Right kidney (tissue), 9 donors: Measurements from ENCODE around the gene ATXN7.

Source experiments
- DNase-seq: peaks from one replicate; pipeline ENCODE4 v3.0.0-alpha.2; 2016
- long read RNA-seq, 8 donors: transcript quantifications; one replicate each; lab custom pipeline, GENCODE V29; 2026

The ATXN7 gene, protein sequence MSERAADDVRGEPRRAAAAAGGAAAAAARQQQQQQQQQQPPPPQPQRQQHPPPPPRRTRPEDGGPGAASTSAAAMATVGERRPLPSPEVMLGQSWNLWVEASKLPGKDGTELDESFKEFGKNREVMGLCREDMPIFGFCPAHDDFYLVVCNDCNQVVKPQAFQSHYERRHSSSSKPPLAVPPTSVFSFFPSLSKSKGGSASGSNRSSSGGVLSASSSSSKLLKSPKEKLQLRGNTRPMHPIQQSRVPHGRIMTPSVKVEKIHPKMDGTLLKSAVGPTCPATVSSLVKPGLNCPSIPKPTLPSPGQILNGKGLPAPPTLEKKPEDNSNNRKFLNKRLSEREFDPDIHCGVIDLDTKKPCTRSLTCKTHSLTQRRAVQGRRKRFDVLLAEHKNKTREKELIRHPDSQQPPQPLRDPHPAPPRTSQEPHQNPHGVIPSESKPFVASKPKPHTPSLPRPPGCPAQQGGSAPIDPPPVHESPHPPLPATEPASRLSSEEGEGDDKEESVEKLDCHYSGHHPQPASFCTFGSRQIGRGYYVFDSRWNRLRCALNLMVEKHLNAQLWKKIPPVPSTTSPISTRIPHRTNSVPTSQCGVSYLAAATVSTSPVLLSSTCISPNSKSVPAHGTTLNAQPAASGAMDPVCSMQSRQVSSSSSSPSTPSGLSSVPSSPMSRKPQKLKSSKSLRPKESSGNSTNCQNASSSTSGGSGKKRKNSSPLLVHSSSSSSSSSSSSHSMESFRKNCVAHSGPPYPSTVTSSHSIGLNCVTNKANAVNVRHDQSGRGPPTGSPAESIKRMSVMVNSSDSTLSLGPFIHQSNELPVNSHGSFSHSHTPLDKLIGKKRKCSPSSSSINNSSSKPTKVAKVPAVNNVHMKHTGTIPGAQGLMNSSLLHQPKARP
- long read RNA-seq, donor 1, partial matches to known transcripts, result 0 of 3 reads
- long read RNA-seq, donor 1, other reads (novel, unspliced or antisense), result 0 of 3 reads
- long read RNA-seq, donor 2, partial matches to known transcripts, result 0 of 1 reads
- long read RNA-seq, donor 2, other reads (novel, unspliced or antisense), result 0 of 1 reads
- long read RNA-seq, donor 3, transcript ATXN7-211 (1 exons, 3,268 nt), result major isoform, 5 of 8 reads
- long read RNA-seq, donor 3, partial matches to known transcripts, result 0 of 8 reads
- long read RNA-seq, donor 3, other reads (novel, unspliced or antisense), result 0 of 8 reads
- long read RNA-seq, donor 4, transcript ATXN7-211 (1 exons, 3,268 nt), result major isoform, 12 of 13 reads
- long read RNA-seq, donor 4, partial matches to known transcripts, result 0 of 13 reads
- long read RNA-seq, donor 4, other reads (novel, unspliced or antisense), result 0 of 13 reads
- long read RNA-seq, donor 5, transcript ATXN7-211 (1 exons, 3,268 nt), result major isoform, 5 of 7 reads
- long read RNA-seq, donor 5, partial matches to known transcripts, result 0 of 7 reads
- long read RNA-seq, donor 5, other reads (novel, unspliced or antisense), result 0 of 7 reads
- long read RNA-seq, donor 6, partial matches to known transcripts, result 0 of 6 reads
- long read RNA-seq, donor 6, other reads (novel, unspliced or antisense), result 0 of 6 reads
- long read RNA-seq, donor 7, transcript ATXN7-211 (1 exons, 3,268 nt), result major isoform, 6 of 8 reads
- long read RNA-seq, donor 7, partial matches to known transcripts, result 0 of 8 reads
- long read RNA-seq, donor 7, other reads (novel, unspliced or antisense), result 0 of 8 reads
- long read RNA-seq, donor 8, partial matches to known transcripts, result 0 of 6 reads
- long read RNA-seq, donor 8, other reads (novel, unspliced or antisense), result 0 of 6 reads

DNA sequence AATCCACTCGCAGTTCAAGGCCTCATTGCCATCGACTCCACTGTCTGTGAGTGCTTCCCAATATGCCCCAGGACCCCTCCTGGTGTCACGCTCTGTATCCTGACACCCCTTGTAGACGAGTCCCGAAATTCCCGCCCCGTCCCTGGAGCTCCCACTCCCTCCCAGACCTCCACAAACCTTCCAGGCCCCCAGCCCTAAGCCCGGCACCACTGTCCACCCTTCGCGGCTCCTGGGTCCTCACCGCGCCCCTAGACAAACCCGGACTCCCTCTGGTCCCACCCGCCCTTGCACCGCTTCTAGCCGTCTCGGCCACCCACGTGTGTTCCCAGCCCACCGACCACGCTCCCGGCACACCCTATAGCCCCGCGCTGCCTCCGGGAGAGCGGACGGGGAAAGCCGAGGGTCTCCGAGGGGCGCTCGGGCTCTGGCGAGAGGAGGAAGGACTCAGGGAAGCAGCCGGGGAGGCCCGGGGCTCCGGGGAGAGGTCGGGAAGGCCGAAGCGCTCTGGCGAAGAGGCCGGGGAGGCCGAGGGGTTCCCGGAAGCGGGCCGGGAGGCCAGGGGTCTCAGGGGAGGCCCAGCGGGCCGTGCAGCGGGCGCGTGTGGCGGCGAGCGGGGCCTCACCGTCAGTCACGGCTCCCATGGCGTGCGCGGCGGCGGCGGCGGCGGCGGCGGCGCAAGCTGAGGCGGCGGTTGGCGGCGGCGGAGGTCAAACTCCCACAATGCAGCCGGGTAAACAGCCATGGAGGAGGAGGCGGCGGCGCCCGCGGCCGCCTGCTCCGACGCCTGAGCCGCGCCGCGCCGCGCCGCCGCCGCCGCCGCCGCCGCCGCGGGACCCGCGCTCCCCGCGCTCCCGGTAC is at the start of gene ATXN7, which contains the start of gene THOC7:
Gene ATXN7, plus strand, starts transcription at position 718 of the 858 bp plus-strand sequence. CDS start 48,732 bp downstream, outside the sequence.
Gene THOC7, minus strand, starts transcription at position 656 of the 858 bp plus-strand sequence. Its CDS starts 15 bp downstream, at position 641.
- DNase-seq, result peak; percentile 91

DNA sequence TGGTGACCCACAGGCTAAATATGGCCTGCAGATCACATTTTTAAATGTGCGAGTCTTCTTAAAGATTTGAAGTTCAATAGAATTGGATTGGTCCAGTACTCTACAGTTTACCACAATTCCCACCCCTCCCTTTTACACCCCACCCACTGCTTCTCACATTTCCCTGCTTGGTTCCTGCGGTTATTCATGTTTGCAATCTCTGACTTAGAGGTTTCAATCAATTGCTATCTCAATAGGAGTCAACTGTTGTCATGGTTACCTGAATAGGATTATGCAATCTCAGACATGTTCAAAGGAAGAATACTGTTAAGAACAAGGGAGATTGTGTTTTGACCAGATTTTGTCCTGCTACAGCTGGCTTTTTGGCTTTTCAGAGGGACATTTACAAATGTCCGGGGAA is 49.4 kb upstream of the ATXN7 start:
- no peak for DNase-seq

DNA sequence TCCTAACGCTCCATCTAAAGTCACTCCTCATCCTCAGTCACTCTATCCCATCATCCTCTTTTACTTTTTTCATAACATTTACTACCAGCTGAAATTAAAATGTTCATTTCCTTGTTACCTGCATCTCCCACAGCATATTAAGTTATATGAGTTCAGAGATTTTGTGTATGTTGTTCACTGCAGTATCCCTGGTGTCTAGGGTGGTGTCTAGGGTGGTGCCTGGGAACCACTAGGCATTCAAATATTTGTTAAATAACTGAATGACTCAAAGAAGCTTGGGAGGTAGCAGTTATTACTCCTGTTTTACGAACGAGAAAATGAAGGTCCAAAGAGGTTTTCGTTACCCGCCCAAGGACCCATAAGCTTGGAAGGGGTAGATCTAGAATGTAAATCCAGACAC is 46.4 kb upstream of the ATXN7 start:
- DNase-seq, result no peak

DNA sequence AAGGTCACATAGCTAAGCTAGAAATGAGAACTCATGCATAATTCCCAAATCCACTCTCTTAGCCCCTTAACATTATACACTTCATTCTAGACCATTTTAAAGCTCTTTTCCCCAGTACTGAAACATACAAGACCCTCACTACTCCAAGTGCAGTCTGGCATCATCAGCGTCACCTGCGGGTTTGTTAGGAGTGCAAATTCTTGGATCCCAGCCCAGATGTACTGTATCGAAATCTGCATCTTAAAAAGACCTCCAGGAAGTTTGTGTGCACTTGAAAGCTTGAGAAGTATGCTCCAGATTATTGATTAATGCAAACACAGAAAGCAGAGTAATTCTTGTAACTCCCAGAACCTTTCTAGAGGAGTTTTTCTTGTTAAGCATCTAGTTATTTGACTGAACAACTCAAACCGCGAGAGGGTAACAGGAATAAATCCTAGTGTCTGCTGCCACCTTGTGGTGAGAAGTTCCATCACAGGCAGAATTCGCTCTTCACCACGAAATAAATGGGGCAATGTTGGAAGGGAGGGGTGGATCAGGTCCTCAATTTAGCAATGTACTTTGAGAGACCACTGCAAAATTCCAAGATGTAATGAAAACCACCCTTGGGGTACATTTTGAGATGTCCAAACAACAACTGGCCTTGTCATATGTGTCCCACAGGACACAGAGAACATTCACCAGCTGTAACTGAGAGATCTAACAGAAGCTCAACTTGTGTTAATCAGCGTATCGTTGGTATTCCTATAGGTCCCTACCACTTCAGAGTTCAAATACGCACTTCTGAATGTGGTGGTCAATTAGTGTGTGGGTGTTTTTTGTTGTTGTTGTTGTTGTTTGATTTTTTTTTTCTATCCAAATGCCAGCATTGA is 45.2 kb upstream of the ATXN7 start:
- peak; percentile 47 for DNase-seq

DNA sequence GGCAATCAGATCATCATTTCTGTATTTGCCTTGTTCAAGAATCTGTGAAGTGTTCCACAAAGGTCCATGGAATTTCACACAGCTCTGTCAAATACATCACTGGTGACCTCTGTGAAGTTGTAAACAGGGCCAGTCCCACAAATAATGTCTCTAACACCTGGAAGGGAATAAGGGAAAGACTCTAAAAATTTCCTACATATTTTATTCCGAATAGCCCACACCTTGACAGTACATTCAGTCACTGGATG is 44.6 kb upstream of the ATXN7 start, which contains the start of gene C3orf49:
Gene C3orf49, plus strand, starts transcription at position 149 of the 248 bp plus-strand sequence. CDS start 173 bp downstream, outside the sequence.
- no peak for DNase-seq

DNA sequence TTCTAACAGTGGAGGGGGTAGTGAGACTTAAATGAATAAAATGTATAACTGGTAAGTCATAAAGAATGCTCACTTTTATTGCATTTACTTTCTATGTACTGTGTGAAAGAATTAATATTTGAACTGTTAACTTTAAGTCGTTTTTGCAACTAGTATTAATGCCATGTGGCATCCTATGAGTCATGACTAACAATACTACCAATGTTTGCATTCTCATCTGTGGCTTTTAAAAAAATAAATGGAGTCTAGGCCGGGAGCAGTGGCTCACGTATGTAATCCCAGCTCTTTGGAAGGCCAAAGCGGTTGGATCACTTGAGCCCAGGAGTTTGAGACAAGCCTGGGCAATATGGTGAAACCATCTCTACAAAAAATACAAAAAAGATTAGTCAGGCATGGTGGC is 39.4 kb upstream of the ATXN7 start:
- DNase-seq, result no peak

DNA sequence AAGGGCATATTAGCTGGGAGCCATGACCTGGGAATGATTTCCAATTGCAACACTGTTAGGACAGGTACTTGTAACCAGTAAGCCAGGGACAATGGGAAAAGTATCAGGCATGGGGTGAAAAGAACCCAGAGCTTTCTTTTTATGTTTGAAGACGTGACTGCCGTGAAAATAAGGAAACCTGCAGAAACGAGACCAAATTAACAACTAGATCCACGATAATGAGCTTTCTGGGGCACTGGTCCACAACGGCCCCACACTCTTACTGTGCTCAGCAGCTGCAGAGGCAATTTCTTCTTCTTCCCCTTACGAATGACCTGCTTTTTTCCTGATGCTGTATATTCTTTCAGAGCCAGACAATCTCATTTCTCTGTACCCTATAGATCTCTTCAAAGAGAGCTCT is 33.1 kb upstream of the ATXN7 start:
- no peak for DNase-seq

DNA sequence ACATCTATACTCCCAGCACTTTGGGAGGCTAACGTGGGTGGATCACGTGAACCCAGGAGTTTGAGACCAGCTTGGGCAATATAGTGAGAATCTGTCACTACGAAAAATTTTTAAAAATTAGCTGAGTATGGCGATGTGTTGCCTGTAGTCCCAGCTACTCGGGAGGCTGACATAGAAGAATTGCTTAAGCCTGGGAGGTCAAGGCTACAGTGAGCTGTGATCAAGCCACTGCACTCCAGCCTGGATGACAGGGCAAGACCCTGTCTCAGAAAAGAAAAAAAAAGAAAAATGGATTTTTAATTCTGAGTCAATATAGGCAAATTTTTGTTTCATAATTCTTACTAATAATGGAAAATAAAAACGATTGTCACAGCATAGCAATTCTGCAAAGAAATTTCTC is 31.3 kb upstream of the ATXN7 start:
- no peak for DNase-seq

DNA sequence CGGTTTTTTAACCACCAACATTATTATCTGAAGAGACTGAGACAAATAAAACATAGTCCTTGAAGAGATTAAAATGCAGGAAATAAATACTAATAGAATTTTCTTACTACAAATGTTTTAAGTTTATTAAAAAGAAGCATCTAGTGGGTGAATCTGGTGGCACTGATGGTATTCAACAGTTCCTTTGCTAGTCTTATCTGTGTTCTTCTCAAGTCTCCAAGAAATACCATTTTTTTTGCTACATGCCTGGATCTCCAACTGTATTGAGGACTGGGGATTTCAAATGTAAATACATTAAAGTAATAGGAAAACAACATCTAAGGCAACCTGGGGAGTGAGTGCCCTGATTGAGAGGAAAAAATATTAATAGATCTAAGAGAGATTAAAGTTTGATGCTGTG is 22.0 kb upstream of the ATXN7 start:
- no peak for DNase-seq

DNA sequence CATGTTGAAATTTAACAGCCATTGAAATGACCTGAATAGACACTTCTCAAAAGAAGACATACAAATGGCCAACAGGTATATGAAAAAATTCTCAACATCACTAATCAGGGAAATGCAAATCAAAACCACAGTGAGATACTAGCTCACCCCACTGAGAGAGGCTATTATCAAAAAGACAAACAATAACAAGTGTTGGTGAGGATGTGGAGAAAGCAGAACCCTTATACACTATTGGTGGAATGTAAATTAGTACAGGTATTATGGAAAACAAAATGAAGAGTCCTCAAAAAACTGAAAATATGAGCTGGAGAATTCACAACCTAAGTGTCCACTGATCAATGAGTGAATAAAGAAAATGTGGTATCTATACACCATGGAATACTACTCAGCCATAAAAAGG is 21.5 kb upstream of the ATXN7 start:
- DNase-seq, result no peak

DNA sequence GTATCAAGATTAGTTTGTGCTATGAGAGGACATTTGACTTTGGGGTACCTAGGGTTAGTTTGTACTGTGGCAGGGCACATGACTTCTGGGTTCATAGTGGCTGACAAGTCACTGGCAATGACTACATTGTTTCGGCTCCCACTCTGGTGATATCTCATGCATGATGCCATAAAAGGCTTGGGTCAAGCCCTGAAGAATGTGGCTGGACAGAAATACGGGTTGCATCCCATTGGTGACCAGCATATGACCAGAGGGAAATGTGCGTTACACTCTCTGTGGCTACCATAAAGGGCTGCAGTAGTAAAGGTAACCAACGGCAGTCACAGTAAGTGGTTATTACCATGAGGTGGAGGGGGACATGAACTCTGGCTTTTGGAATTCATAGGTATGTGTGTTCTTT is 18.5 kb upstream of the ATXN7 start:
- DNase-seq, result no peak

DNA sequence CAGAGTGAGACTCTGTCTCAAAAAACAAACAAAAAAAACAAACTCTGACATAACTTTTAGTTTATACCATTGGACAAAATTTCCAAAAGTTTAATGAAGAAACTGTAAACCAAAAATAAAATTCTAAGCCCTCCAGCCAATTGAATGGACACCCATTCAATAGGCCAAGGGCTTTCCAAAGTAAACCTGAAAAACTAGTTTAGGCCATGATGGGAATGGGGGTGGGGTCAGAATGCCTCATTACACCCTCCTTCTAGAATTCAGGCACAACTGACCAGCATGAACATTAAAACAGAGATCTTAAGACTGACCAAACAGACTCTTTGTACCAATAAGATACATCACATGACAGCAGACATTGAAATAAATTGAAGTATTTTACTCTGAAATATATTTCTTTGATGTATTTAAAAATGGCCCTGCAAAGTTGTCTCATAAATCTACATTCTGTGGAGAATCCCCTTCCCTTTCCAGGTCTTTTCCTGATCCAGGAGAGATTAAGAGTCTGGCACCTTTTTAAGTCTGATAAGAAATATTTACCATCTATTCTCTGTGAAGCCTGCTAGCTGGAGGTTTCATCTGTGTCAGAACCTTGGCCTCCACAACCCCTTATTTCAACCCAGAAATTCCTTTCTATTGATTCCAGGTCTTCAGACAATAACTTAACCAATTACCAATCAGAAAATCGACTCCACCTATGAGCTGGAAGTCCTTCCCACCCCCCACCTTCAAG is 15.8 kb upstream of the ATXN7 start:
- DNase-seq, result no peak

DNA sequence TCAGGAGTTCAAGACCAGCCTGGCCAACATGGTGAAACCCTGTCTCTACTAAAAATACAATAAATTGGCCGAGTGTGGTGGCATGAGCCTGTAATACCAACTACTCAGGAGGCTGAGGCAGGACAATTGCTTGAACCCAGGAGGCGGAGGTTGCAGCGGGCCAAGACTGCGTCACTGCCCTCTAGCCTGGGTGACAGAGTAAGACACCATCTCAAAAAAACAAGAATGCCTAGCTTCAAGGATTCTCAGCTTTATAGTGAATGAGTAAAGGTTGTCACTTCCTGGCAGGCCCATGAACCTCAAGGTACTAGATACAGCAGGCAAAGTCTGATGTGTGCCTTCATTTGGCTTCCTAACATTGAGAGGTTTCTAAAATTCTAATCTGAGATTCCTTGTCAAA is 14.5 kb upstream of the ATXN7 start:
- no peak for DNase-seq

DNA sequence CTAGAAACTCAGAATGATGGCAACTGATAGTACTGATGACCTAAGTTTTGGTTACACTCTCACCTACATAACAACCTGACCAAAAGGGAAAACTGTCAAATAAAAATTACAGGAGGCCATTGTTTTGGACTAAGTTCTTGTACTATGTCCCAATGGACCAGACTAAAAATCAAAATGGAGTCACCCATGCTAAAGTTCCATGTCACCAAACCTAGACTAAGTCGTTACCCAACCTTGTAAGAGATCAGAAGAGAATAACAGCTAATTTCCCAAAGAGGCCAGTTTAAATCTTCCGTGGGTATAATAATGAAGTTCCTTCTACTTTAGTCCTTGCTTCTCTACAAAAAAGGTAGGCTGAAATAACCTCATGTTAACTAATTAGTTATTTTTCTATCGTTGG is 12.4 kb upstream of the ATXN7 start:
- DNase-seq, result no peak

DNA sequence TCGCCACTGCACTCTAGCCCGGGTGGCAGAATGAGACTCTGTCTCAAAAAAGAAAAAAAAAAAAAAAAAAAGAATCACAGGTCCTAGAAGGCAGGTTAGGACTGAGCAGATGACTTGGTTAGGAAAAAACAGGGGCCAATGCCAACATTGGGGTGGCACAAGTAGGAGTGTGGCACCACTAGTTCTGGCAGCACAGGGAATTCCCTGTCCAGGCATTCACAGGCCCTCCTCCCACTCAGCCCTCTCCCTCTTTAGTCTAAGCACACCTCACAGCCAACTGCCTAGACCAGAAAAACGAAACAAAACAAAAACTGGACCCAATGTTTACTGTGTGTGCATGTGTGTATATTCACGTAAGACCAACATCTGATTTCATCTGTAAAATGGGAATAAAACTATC is 10.6 kb upstream of the ATXN7 start:
- no peak for DNase-seq

DNA sequence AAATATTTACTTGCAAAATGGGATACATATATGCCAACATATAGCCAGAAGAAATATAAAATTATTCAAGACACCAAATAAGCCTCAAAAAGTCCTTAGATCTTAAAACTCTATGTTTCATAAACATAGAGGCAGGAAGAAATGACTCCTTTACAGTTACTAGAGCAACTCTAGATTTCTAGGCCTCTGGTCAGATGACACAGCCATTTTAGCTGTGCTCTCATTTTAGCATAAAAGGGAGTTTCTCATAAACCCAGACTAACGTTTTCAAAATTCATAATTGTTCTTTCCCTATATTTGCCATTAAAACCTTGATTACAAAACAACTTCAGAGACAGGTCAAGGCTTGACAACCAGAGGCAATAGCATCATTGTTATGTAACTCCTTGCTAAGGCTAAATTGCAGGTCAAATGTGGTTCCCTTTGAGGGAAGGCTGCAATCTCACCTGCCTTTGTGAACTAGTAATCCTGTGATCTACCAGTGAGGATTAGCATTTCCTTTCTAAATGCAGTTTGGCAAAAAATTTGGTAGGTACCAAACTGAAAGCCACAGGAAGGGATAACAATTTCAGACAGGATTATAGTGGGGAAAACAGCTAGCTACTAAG is 8.2 kb upstream of the ATXN7 start:
- DNase-seq, result no peak

DNA sequence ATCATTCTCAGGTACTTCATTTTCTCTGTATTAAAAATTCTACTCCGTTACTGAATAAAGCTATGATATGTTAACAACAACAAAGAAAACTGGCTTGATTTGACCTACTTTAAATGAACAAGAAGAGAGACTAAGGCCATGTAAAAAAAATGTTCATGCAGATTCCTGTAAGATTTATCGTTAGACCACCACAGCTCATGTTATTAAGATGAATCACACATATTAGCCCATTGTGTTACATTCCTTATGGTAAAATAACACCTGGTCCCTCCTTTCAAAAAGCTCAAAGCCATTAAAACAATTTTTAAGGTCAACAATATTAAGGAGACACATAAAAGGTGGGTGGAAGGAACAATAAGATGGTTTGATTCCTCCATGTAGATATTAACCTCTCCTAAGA is 6.4 kb upstream of the ATXN7 start:
- no peak for DNase-seq

DNA sequence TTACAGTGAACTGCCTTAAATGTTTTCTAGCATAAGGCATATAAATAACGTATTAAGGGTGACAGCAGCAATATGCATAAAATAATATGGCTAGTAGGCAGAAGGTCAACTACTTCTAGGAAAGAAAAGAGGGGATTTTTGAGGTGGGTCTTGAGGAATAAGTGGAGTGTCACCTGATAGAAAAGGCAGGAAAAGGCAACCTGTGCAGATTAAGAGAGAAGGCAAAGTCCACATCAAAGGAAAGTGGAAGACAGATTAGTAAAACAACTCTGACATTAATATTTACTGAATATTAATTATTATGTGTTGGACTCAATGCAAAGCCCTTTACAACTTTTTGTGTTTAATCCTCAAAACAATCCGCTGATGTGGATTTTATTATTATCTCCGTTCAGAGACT is 2.9 kb upstream of the ATXN7 start:
- DNase-seq, result no peak
